Activated T-cell treated with anti-CD3 and anti-CD28 coated beads for 4 hours (primary cell): Measurements from ENCODE around the gene RIPOR2.

ENCODE experiments used
- DNase-seq: peaks from one replicate; pipeline ENCODE4 v3.0.0-alpha.2; 2020

The RIPOR2 gene, protein sequence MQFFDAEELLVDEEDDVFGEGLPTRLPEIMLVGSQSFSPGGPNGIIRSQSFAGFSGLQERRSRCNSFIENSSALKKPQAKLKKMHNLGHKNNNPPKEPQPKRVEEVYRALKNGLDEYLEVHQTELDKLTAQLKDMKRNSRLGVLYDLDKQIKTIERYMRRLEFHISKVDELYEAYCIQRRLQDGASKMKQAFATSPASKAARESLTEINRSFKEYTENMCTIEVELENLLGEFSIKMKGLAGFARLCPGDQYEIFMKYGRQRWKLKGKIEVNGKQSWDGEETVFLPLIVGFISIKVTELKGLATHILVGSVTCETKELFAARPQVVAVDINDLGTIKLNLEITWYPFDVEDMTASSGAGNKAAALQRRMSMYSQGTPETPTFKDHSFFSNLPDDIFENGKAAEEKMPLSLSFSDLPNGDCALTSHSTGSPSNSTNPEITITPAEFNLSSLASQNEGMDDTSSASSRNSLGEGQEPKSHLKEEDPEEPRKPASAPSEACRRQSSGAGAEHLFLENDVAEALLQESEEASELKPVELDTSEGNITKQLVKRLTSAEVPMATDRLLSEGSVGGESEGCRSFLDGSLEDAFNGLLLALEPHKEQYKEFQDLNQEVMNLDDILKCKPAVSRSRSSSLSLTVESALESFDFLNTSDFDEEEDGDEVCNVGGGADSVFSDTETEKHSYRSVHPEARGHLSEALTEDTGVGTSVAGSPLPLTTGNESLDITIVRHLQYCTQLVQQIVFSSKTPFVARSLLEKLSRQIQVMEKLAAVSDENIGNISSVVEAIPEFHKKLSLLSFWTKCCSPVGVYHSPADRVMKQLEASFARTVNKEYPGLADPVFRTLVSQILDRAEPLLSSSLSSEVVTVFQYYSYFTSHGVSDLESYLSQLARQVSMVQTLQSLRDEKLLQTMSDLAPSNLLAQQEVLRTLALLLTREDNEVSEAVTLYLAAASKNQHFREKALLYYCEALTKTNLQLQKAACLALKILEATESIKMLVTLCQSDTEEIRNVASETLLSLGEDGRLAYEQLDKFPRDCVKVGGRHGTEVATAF

DNA sequence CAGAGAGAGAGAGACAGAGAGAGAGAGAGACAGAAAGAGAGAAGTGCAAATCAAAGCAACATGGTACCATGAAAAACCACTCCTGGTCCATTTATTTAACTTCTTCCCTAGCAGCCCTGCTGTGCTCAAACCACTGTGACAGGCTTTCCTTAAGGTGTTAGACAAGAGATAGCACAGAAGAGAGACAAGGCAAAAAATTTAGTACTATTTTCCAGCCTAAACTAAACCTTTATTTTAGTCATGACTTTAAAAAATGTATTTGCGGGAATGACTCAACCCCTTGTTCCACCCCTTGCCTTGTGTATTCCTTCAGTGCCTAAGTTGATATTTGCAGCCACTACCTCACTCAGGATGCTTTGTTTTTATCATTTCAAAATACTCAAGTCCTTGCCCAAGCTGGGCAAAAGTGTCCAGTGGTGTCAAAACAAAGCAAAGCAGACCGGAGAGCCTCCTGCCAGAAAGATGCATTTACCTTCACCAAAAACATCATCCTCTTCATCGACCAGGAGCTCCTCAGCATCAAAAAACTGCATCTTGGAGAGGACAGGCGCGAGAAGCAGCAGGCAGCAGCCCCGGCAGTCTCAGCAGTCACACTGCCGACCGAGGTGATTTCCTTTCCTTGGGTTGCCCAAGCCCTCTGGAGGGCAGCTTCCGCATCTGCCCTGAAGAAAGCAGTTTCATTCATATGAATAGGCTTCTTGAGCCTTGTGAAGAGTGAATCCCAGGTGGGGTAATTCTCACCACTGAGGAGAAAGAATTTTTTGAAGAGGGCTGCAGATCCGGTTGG lies at the start of gene RIPOR2:
Gene RIPOR2, minus strand, starts transcription at position 595 of the 787 bp plus-strand sequence. Its CDS starts 62 bp downstream, at position 533.
- DNase-seq = peak; percentile 49

DNA sequence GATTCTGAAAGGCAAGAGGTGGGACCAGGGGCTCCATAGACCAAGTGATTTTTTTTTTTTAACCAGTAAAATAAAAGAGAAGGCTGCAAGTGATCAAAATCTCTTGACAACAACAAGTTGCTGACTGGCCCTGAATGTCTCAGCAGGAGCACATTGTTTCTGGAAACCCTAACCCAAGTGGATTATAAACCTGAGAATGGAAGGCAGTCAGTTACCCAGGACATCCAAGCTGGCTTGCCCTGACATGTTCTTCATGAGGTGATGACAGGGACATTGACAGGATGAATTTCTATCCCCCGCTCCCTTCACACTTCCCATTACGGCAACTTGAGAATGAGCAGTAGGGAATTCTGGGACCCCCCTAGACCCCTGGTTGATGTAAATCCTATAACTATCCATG lies 49.6 kb upstream of the RIPOR2 start:
- DNase-seq = no peak

DNA sequence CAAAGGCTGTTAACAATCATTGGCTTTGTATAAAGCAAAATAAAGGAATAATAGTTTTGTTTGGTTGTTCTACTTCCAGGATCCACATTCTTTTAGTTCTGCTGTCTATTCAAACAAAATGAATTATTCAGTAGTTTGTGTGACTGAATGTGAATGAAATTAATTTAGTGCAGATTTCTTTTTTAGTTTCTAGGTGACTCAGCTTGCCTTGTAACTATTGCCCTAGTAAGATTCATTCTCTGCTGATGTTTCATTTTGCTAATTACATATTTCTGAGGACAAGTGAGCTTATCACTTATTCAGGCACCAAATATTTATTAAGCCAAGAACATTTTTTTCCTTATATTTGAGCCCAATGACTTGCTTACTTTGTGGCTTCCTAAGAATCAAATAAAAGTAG lies 46.5 kb upstream of the RIPOR2 start:
- no peak for DNase-seq

DNA sequence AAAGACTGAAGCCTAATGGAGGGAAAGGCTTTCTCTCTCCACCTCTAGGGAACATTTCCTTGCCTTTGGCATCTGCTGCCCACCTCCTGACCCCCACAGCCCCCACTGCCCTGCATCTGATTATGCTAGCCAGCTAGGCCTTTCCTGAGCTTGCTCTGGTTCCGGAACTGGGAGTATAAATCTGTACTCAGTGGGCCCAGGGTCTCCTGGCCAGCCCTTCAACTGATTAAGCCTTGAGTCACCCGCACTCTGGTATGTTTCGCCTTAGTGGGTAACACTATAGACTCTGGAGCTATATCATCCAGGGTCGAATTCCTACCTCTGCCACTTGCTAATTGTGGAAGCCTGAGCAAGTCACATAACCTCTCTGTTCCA lies 45.6 kb upstream of the RIPOR2 start:
- no peak for DNase-seq

DNA sequence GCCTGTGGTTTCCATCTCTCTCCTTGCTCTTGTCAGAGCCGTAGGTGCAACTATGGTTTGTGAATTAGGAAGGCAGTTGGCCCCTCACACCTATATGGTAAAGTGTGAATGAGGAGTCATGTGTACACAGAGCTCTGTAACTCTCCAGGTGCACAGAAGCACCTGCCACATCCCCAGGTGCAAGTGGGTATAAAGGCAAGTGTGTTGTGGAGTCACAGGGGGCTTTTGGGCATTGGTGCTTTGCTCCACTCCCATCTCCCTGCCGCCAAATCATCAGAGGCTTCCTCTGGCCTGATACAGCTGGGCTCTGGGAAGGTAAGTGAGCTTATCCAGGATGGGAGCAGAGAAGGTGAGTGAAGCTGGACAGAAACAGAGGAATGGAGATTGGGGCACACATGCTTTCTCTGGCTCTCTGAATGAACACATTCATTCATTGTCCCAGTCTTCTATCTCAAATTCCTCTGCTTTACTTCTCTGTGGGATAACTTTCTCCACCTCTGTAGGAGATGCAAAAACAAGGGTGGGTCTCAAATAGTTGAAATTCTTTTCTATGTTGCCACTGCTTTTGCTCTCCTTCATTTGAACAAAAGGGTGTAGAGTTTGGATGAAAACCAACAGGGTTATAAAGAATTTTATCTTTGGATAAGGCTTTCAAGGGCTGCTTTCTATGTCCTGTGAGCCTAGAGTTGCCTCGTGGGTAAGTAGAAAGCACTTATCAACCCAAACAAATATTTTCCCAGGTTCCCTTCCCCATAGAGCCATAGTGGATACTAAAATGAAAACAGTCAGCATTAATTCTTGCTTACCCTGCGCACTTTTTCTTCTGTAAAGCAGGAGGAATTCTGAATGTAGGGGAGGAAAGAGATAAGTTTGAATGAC lies 45.0 kb upstream of the RIPOR2 start:
- no peak for DNase-seq

DNA sequence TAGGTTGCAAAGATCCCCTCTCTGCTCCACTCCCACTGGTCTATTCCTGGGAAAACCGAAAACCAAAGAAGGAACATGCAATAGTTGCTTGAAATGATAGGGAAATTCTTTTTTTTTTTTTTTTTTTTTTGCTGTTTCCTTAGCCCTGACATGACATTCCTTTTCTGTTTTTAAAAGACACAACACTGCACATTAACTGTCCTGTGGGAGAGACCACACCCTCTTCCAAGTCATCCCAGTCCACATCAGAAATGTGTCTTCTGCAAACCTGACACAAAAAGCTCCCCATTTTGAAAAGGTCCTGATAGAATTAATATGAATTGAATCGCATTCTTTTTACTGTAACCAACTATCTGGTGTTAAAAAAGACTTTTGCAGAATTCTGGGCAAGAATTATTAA lies 43.4 kb upstream of the RIPOR2 start:
- no peak for DNase-seq

DNA sequence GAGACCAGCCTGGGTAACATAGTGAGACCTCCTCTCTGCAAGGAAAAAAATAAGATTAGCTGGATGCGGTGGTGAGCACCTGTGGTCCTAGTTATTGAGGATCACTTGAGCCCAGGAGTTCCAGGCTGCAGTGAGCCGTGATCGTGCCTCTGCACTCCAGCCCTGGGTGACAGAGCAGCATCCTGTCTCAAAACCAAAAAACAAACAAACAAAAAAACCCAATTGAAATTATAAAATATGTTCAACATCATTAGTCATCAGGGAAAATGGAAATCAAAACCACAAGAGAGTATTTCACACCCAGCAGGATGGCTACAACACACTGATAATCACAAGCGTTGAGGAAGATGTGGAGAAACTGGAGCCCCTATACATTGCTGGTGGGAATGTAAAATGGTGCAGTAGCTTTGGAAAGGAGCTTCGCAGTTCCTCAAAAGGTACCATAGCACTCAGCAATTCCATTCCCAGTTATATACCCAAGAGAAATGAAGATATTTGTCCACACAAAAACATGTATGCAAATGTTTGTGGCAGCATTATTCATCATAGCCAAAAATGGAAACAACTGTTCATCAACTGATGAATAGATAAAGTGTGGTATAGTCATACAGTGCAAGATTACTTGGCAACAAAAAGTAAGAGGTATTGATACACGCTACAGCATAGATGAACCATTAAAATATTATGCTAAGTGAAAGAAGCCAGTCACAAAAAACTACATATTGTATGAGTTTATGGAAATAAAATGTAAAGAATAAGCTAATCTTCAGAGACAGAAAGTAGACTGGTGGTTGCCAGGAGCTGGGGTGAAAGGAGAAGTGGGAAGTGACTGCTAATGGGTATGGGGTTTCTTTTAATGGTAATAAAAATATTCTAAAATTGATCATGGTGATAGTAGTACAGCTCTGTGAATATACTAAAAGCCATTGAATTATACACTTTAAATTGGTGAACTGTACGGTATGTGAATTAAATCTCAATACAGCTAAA lies 38.7 kb upstream of the RIPOR2 start:
- no peak for DNase-seq

DNA sequence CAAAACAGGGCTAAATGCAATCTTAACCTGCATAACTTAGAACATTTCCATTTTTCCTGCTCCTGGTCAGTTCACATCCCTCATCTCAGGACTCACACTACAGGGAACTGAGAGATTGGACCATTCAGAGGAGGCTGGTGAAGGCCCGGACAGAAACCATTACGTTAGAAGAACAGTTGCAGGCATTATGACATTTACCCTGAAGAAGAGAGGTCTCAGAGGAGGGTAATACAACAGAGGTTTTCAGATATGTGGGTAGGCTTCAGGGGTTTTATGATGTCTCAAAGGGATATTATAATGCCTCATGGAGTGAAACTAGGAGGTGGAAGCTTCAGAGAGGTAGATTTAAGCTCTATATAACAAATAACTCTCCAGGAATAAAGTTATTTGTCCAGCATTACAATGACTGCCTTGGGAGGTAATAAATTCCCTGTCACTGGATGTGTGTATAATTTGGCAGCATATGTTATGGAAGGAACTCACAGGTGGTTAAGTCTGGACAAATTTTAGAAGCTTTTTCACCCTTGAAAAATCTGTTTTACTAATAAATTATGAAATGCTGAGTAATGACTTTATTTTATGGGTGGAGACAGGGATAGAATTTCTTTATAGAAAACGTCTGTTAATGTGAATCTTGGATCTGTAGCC lies 36.7 kb upstream of the RIPOR2 start:
- DNase-seq = no peak

DNA sequence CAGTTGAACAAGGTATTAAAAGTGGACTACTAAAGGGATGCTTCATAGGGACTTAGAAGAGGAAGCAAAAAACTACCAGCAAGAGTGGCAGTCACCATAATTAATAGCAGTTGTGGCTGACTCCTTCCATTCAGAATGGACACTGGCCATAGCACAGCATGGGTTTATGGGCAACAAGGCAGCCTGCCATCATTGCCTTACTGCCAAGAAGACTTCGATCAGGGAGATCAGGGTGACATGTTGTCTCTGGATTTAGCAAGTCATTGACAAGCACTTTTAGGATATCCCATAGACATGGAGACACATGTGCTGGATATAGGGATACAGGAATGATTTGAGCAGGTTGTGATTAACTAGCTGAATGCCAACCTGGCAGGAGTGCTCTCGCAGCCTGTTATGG lies 35.3 kb upstream of the RIPOR2 start:
- no peak for DNase-seq

DNA sequence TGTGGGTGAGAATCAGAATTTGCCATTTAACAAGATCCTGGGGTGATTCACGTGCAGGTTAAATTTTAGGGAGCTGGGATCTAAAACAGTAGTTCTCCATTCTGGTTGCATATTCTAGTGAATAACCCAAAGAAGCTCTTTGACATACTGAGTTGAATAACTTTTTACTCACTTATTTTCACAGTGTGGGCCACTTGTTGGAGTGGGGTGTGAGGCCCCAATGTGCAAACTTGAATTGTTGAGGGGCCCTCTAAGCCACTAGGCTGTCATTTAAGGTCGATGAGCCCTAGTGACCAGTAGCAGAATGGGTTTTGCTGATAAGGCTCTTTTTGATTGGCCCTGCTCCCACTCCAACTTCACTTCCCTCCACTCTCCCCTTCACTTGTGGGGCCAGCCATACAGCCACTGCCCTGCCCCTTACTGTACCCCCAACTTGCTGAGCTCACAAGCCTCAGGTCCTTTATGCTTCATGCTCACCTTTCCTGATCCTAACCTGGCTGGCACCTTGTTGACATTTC lies 33.6 kb upstream of the RIPOR2 start:
- no peak for DNase-seq

DNA sequence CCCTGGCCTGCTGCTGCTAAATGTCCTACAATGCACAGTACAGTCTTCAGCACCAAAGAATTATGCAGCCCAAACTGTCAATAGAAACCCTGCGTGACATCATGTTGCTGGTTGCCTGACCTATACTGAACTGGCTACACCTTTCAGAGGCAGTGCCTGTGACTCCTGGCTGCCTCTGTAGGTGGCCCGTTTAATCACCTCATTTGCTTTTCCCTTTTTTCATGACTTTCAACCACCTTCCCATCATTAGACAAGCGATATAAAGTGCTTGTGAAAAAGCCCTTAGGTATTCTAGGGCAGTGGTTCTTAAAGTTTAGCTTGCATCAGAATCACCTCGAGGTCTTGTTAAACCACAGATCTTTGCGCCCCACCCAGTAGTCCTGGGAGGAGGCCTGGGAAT lies 33.0 kb upstream of the RIPOR2 start:
- DNase-seq = no peak

DNA sequence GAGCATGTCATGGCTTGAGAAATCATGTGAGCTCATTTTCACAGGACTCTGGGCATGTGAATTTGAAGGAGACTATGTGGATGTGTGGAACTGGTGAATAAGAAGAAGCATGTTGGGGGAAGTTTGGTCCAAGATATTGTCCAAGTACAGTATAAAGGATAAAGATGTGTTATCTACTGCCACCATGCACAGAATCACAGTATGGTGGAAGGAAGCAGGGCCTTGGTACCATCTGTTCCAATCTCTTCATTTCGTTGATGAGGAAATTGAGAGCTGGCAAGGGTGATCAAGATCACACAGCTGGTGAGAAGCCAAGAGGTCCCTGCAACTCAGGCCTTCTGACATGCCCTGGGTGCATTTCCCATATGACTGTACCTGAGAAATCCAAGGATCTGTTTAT lies 31.5 kb upstream of the RIPOR2 start:
- DNase-seq = no peak

DNA sequence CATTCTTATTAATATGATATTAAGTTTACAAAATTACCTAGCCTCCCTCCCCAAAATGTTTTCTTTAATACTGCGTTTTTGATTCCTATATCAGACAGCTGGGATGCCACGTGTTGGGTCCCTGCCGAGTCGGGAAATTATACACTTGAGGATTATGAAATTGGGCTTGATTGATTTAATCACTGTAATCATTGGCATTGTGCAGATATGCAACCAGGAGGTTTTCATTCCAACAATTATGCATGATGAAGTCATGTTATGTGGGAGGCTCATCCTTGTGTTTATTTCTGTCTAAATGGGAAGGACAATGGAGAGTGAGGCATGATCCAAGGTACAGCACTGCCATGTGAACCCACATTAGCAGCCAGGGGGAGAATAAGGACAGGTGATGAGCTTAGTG lies 30.6 kb upstream of the RIPOR2 start:
- DNase-seq = no peak

DNA sequence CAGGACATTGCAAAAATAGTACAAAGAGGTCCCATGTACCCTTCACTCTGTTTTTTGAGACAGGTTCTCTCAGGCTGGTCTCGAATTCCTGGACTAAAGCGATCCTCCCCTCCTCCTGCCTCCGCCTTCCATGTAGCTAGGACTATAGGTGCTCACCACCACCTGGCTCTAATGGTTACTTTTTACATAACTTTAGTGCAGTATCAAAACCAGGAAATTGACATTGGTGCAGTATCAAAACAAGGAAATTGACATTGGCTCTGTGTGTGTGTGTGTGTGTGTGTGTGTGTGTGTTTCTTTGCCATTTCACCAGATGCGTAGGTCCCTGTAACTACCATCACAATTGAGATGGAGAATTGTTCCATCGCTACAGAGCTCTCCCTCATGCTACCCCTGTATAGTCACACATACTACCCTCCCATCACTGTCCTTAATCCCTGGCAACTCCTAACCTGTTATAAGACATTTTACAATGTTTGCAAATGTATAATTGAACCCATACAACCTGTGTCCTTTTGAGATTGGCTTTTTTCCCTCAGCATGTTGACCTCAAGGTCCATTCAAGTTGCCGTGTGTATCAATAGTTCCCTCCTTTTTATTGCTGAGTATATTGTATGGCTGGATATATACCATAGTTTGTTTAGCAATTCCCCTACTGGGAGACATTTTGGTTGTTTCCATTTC lies 28.3 kb upstream of the RIPOR2 start:
- no peak for DNase-seq

DNA sequence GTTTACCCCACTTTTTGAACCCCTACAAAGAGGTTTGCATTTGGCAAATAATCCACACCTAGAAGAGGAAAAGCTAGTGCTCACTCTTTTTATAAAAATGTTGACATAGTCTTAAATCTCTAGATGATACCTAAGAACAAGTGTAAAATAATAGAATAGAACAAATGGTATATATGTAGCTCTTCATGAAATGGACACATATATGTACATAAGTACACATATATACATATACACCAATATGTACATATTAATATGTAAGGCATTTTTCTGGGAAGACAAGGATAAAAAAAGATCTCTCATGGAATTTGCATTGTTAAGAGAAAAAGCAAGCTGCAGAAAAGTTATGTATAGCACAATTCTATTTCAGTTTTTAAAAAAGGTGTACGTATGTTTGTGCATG lies 27.6 kb upstream of the RIPOR2 start:
- no peak for DNase-seq

DNA sequence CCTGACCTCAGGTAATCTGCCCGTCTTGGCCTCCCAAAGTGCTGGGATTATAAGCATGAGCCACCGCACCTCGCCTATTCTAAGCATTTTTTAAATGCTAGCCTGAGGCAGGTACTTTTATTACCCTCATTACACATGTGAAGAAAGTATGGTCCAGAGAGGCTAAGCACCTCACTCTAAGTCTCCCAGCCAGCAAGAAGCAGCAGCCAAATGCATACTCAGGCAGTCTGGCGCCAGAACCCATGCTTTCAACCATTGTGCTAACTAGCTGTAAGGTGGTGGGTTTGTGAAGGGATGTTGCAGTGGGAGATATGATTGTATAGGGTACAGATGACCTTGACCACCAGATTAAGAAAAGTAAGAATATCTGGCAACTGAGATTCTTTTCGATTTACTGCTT lies 26.1 kb upstream of the RIPOR2 start:
- no peak for DNase-seq

DNA sequence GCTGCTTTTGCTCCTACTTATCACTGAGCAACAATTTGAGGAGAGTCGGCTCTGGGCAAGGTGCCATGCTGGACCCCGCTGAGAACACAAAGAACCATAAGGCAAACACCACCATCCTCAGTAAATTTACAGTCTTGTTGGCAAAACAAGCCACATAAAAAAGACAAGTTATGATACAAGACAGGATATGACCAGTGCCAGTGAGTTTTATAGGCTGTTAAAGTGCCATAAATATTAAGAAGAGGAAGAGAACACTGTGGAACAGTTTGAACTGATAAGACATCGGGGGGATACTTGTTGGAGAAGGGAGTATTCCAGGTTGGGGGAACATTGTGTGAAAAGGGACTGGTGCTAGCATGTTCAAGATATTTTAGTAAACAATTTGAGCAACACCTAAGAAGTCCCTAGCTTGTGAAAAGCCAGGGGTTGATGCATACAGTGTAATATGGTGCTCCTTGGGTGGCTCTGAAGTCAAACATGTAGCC lies 25.3 kb upstream of the RIPOR2 start:
- no peak for DNase-seq

DNA sequence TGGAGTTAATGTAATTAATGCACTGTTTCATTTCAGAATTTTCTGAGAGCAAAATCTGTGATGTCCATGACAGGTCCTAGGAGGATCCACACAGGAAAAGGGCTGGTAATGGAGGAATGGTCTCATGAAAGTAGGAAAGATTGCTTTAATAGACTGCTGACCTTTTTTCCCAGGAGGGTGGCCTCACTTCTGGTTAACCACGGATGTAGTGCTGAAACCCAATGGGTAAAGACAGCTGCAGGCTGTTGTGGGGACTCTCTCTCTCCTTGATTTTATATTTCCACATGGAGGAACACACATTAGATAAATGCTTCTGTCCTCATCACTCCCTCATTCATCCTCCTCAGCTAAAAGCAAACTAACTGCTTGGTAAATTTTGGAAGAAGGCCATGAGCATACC lies 23.6 kb upstream of the RIPOR2 start:
- no peak for DNase-seq

DNA sequence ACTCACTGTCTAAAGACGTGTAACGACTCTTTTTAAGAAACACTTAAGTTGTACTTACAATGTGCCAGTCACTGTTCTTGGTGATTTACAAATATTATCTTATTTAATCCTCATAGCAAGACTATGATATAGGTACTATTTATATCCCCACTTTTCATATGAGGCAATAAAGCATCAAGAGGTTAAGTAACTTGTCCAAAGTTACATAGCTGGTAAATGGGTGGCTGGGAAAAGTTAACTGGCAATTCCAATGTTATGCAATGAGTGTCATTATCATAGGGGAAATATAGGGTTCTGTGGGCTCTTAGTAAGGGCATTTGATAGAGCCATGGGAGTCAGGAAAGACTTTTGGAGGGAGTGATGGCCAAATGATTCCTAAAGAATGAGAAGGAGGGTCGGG lies 21.4 kb upstream of the RIPOR2 start:
- no peak for DNase-seq
